Psoas muscle (tissue), 8 donors: ENCODE measurements around the gene MTMR12. TPM values are rescaled to one million over a fixed set of nuclear protein-coding genes. Genes with fewer than 3 reads are reported as not detected.

Experiments used
- ATAC-seq, 4 donors: fragments of 200-7000 bp; cut with Tn5 transposase; one replicate each; pipeline ENCODE4 v1.9.1; 2020; ENCODE audit warnings: moderate library complexity in 3 of 4, mild to moderate bottlenecking in 2 of 4
- DNase-seq, 2 donors: peaks; one replicate each; pipeline ENCODE4 v3.0.0-alpha.2; 2020
- H3K27ac ChIP-seq: fragments of 200-600 bp; one replicate; pipeline ENCODE4 v1.8.0; 2022
- H3K27me3 ChIP-seq, 3 donors: fragments of 200-600 bp in 1 of 3; one replicate each; pipeline versions ENCODE4 v1.6.1 to v1.8.0; 2013 to 2022; ENCODE audit warnings: low read length in 2 of 3, mild to moderate bottlenecking in 2 of 3, moderate library complexity in 1 of 3; ENCODE audit not compliant: insufficient read depth in 3 of 3
- H3K36me3 ChIP-seq, 2 donors: fragments of 200-600 bp in 1 of 2; one replicate each; pipeline versions ENCODE4 v1.6.1 to v1.8.0; 2013 to 2022; ENCODE audit warnings: low read depth in 1 of 2, mild to moderate bottlenecking in 1 of 2, moderate library complexity in 1 of 2; ENCODE audit not compliant: insufficient read depth in 1 of 2
- H3K4me1 ChIP-seq: fragments of 200-600 bp; one replicate; pipeline ENCODE4 v1.8.0; 2022
- H3K4me3 ChIP-seq: fragments of 200-600 bp; one replicate; pipeline ENCODE4 v1.8.0; 2022; ENCODE audit warnings: mild to moderate bottlenecking
- H3K9me3 ChIP-seq: fragments of 200-600 bp; one replicate; pipeline ENCODE4 v1.8.0; 2022
- CTCF ChIP-seq: fragments of 200-600 bp; IDR thresholded peaks from one replicate; pipeline ENCODE4 v1.8.0; 2022; ENCODE audit warnings: antibody characterized with exemption
- WGBS, 3 donors: extraction: QIAGEN DNeasy Blood & Tissue Kit; methylation state at CpG; one replicate each; pipeline versions ENCODE4 v1.1.6 to v1.1.7; 2013; 5-methylcytosine and 5-hydroxymethylcytosine counted together
- intact Hi-C, 2 donors: fragments of 100-400 bp; cut with DNase I; formaldehyde crosslinking; loops; one replicate each; pipeline versions ENCODE4 v1.11.0 to v1.14.2; 2022
- polyA plus RNA-seq, 3 donors: library from polyadenylated mRNA; stranded (reverse); fragments of 200-250 nt; gene quantifications; one replicate each; pipeline ENCODE4 v1.2.3, GENCODE V29; 2013
- total RNA-seq, 4 donors: library from RNA; stranded (reverse); fragmentation: NEBNext Ultra II Directional in 2 of 4; extraction: Animal tissue kit (Norgen Biotek cat#: 25700) in 2 of 4; gene quantifications; one replicate each; pipeline versions ENCODE4 v1.2.1 to v1.2.4, GENCODE V29; 2021 to 2023
- donor health status: healthy with polysubstance abuse.
- donor health status: DM: no; HTN: no; CAD: no; lungs with moderate emphysema.
- donor health status: Bipolar disorder and iron deficiency.
- donor health status: healthy.
- donor health status: DM: yes; HTN: yes; CAD: no.
- donor health status: DM: no; HTN: no; CAD: no.
- donor health status: DM: no; HTN: no; CAD: no.
- donor health status: DM: yes; HTN: yes; CAD: no.

MTMR12 gene
- total and polyA plus RNA-seq, 7 donors: 2.4 to 8.9 (median 8.2) TPM

DNA sequence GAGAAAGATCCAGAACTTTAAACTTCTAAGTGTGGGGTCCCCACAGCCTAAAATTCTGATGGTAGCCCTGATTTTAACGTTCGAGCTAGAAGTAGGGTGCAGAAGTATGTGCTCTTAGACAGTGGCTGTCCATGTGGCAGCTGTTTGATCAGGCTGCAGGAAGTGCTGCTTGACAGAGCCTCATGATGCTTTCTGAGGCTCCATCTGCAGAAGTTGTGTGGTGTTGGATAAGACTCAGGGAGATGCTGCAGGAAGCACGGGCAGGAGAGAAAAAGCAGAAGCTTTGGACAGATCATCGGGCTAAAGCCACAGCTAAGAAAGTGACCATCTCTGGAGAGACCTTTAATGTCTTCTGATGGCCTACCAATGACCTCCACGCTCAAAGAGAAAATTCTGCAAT is 8.1 kb downstream of the MTMR12 start:
- 66 to 77% (median 72%) methylated on average over 5 of the region's 5 CpGs for WGBS, 3 donors
- peaks cover 34% of the 10 kb centered on the region for H3K4me1 ChIP-seq
- no peak overlapping the region for H3K27ac ChIP-seq
- no peaks in the 10 kb centered on the region for H3K27me3 ChIP-seq
- no peaks in the 10 kb centered on the region for H3K36me3 ChIP-seq
- intact Hi-C loops: loop anchor here in 1 of 2 donors (5.0 kb wide), 1 partner anchor 32 kb away; no protein-coding TSS in a partner anchor
- no peaks in the 10 kb centered on the region for H3K9me3 ChIP-seq
- TF ChIP-seq CTCF: no peak
- no peak for ATAC-seq
- no peak overlapping the region for H3K4me3 ChIP-seq
- DNase-seq: no peak

DNA sequence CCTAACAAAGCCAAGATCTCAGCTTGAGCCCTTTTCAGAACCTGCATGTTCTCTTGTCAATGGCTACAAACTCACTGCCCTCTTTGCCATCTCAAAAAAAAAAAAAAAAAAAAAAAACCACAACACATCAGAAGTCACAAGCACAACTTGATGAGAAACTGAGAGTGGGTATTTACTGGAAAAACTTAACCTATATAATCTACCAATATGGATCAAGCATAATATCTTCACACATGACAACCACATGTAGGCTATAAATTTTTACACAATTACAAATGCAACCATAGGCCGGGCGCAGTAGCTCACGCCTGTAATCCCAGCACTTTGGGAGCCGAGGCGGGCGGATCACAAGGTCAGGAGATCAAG is 9.0 kb downstream of the MTMR12 start:
- Histone ChIP-seq H3K27me3 (no peaks in the 10 kb centered on the region), H3K4me1 (peaks cover 33% of the 10 kb centered on the region), H3K27ac (no peak overlapping the region), H3K4me3 (no peak overlapping the region), H3K9me3 (no peaks in the 10 kb centered on the region), H3K36me3 (no peaks in the 10 kb centered on the region)
- no peak for ATAC-seq
- TF ChIP-seq CTCF: no peak
- intact Hi-C loops: no loop called here
- 97 to 98% (median 97%) methylated on average over 6 of the region's 6 CpGs for WGBS, 3 donors
- DNase-seq: no peak

GRCh38 chr5:32302835-32303754 is 9.6 kb downstream of the MTMR12 start:
- H3K9me3 ChIP-seq: no peaks in the 10 kb centered on the region
- H3K36me3 ChIP-seq: no peaks in the 10 kb centered on the region
- TF ChIP-seq CTCF: no peak
- ATAC-seq (no peak), DNase-seq (no peak)
- 83 to 86% (median 84%) methylated on average over 7 of the region's 7 CpGs for WGBS, 3 donors
- H3K4me3 ChIP-seq: no peak overlapping the region
- H3K27me3 ChIP-seq: no peaks in the 10 kb centered on the region
- peaks cover 29% of the 10 kb centered on the region for H3K4me1 ChIP-seq
- no peak overlapping the region for H3K27ac ChIP-seq
- intact Hi-C loops: no loop called here

GRCh38 chr5:32301891-32302290 is 10.8 kb downstream of the MTMR12 start:
- 86 to 90% (median 87%) methylated on average over 2 of the region's 2 CpGs for WGBS, 3 donors
- no peak for ATAC-seq
- peaks cover 31% of the 10 kb centered on the region for H3K4me1 ChIP-seq

More at GRCh38 chr5:32301891-32302290, 10.8 kb downstream of the MTMR12 start:
- Histone ChIP-seq H3K9me3 (no peaks in the 10 kb centered on the region), H3K36me3 (no peaks in the 10 kb centered on the region), H3K27me3 (no peaks in the 10 kb centered on the region), H3K27ac (no peak overlapping the region), H3K4me3 (no peak overlapping the region)
- intact Hi-C loops: no loop called here
- no peak for DNase-seq
- TF ChIP-seq CTCF: no peak
